ENCODE results near the gene LRRC8A.

DNA sequence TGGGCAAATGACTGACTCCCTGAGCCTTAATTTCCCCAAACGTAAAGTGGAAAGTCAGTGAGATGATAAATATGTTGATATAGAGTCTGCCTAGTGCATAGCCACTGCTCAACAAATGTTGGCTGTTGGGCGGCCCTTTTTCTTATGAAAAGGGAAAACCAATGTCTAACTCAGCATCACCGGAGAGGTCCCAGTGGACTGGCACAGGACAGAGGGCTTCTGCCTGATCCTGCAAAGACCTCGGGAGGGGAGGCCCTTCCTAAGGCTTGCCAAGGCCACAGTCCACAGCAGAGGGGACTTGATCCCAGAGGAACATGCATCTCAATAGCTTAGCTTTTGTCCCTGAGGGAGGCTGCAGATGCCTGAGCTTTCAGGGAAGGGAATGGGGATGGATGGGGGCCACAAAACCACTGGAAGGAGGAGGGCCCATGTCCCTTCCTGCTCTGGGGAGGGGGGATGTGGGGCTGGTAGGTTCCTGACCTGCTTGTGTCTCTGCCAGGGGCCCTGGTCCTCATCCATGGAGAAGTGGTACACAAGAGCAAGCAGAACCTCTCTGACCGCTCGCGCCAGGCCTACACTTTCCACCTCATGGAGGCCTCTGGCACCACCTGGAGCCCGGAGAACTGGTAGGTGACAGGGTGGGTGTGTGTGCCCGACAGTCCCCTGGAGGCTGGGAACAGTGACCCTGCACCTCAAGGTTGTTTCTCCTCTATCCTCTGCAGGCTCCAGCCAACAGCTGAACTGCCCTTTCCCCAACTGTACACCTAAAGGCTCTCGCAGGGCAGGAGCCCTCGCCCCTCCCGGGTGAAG is 59.2 kb downstream of the LRRC8A start:
- TF ChIP-seq, protein P1, sequence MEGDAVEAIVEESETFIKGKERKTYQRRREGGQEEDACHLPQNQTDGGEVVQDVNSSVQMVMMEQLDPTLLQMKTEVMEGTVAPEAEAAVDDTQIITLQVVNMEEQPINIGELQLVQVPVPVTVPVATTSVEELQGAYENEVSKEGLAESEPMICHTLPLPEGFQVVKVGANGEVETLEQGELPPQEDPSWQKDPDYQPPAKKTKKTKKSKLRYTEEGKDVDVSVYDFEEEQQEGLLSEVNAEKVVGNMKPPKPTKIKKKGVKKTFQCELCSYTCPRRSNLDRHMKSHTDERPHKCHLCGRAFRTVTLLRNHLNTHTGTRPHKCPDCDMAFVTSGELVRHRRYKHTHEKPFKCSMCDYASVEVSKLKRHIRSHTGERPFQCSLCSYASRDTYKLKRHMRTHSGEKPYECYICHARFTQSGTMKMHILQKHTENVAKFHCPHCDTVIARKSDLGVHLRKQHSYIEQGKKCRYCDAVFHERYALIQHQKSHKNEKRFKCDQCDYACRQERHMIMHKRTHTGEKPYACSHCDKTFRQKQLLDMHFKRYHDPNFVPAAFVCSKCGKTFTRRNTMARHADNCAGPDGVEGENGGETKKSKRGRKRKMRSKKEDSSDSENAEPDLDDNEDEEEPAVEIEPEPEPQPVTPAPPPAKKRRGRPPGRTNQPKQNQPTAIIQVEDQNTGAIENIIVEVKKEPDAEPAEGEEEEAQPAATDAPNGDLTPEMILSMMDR (IDR thresholded peaks at IDR 0.05) = no peak
- no peak for TF ChIP-seq POLR2A (IDR thresholded peaks at IDR 0.05)
